Cardiac muscle cell (in vitro differentiated cells and primary cell): ENCODE data around the gene CSNK1E. TPM values are rescaled to one million over a fixed set of nuclear protein-coding genes. Genes with fewer than 3 reads are reported as not detected.
A peak's percentile ranks its signal among the peaks of the same experiment; 100 is the strongest.

Experiments used
- DNase-seq, 2 donors: peaks; one replicate each; pipeline versions ENCODE4 v3.0.0 to v3.0.0-alpha.2; 2010 to 2017; ENCODE audit warnings: low read depth in 1 of 2, low spot score in 1 of 2
- H3K27ac ChIP-seq: fragments of 200-600 bp; sonication (generic); 2 replicates; pipeline ENCODE4 v1.5.1; 2016
- H3K27me3 ChIP-seq: fragments of 200-600 bp; sonication (generic); 2 replicates; pipeline ENCODE4 v1.6.0; 2016; ENCODE audit warnings: control low read depth
- H3K36me3 ChIP-seq: fragments of 200-600 bp; sonication (generic); 2 replicates; pipeline ENCODE4 v1.5.1; 2016; ENCODE audit warnings: control low read depth
- H3K4me1 ChIP-seq: fragments of 200-600 bp; sonication (generic); 2 replicates; pipeline ENCODE4 v1.8.1; 2017; ENCODE audit warnings: low read depth, mild to moderate bottlenecking, mixed run types
- H3K4me3 ChIP-seq: fragments of 200-600 bp; sonication (generic); 2 replicates; pipeline ENCODE4 v1.5.1; 2016; ENCODE audit warnings: mild to moderate bottlenecking
- H3K9me3 ChIP-seq: fragments of 200-600 bp; sonication (generic); 2 replicates; pipeline ENCODE4 v1.5.1; 2017; ENCODE audit warnings: low read depth, mild to moderate bottlenecking, control low read depth
- CTCF ChIP-seq: IDR thresholded peaks from 2 replicates; pipeline ENCODE4 v1.5.1; 2012; ENCODE audit warnings: low read depth, mild to moderate bottlenecking, low read length
- polyA plus RNA-seq: library from polyadenylated mRNA; unstranded; fragments of >200 nt; fragmentation: Nextera tagmentation; extraction: Ambion mirVana; gene quantifications from 2 replicates; pipeline ENCODE4 v1.2.1, GENCODE V29; 2016
- total RNA-seq: library from RNA; depleted of rRNA; stranded (reverse); fragments of >200 nt; gene quantifications from 2 replicates; pipeline ENCODE4 v1.2.3, GENCODE V29; 2016

CSNK1E gene
- total and polyA plus RNA-seq, 2 experiments from 2014 or later = 179 to 262 TPM

DNA sequence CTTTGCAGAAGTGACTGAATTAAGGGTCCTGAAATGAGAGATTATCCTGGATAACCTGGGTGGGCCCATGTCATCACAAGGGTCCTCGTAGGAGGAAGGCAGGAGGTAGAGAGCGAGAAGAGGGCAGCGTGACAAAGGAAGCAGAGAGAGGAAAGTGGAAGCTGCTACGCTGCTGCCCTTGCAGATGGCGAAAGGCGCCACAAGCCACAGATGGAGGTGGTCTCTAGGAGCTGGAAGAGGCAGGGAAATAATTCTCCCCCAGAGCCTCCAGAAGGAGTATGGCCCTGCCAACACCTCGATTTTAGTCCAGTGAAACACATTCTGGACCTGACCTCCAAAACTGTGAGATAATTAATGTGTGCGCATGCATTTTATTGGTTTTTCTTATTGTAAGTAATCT, 57.9 kb downstream of the CSNK1E start:
- H3K27ac ChIP-seq = peak overlapping the region; percentile 56
- H3K4me1 ChIP-seq = peaks cover 30% of the 10 kb centered on the region
- no peak for DNase-seq
- TF ChIP-seq CTCF = no peak
- H3K27me3 ChIP-seq = no peaks in the 10 kb centered on the region
- H3K4me3 ChIP-seq = no peak overlapping the region
- H3K36me3 ChIP-seq = no peaks in the 10 kb centered on the region
- H3K9me3 ChIP-seq = no peaks in the 10 kb centered on the region

DNA sequence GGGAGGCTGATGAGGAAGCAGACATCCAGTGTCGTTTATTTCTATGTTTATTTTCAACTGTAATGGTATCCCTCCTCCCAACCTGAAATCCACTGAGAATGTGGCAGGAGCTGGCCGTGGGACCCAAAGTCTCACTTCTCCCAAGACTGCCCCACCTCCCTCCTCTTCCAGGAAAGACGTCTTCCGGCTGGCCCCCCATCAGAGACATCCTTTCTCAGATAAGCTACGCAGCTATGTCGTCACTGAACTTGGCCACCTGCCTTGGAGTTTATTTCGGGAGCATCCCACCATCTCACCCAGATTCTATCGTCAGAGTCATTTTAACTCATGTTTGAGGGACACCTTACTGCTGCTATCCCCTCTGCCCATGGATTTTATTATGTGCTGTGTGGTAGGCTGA, 58.3 kb downstream of the CSNK1E start:
- no peaks in the 10 kb centered on the region for H3K36me3 ChIP-seq
- peaks cover 30% of the 10 kb centered on the region for H3K4me1 ChIP-seq
- peak in 1 of 2 donors; percentile 90 for DNase-seq
- H3K9me3 ChIP-seq = no peaks in the 10 kb centered on the region
- no peak overlapping the region for H3K4me3 ChIP-seq
- H3K27me3 ChIP-seq = no peaks in the 10 kb centered on the region
- peak overlapping the region; percentile 56 for H3K27ac ChIP-seq
- TF ChIP-seq CTCF = no peak

- H3K4me1 ChIP-seq = peaks cover 30% of the 10 kb centered on the region
These were observed 59.5 kb downstream of the CSNK1E start for GRCh38 chr22:38257650-38258250.

GRCh38 chr22:38257181-38257580, 60.1 kb downstream of the CSNK1E start:
- H3K27ac ChIP-seq = peak overlapping the region; percentile 86
- TF ChIP-seq CTCF = no peak
- H3K4me1 ChIP-seq = peaks cover 30% of the 10 kb centered on the region
- H3K27me3 ChIP-seq = no peaks in the 10 kb centered on the region
- H3K9me3 ChIP-seq = no peaks in the 10 kb centered on the region
- no peak overlapping the region for H3K4me3 ChIP-seq
- H3K36me3 ChIP-seq = no peaks in the 10 kb centered on the region
- DNase-seq = peak in 1 of 2 donors; percentile 79

More at GRCh38 chr22:38257650-38258250, 59.5 kb downstream of the CSNK1E start:
- Histone ChIP-seq H3K9me3 (no peaks in the 10 kb centered on the region), H3K27me3 (no peaks in the 10 kb centered on the region), H3K27ac (peak overlapping the region; percentile 86), H3K4me3 (no peak overlapping the region), H3K36me3 (no peaks in the 10 kb centered on the region)
- no peak for TF ChIP-seq CTCF
- peak in 1 of 2 donors; percentile 38 for DNase-seq

GRCh38 chr22:38255697-38256096, 61.5 kb downstream of the CSNK1E start:
- peaks cover 23% of the 10 kb centered on the region for H3K4me1 ChIP-seq
- no peak for TF ChIP-seq CTCF
- no peaks in the 10 kb centered on the region for H3K27me3 ChIP-seq

More at GRCh38 chr22:38255697-38256096, 61.5 kb downstream of the CSNK1E start:
- no peaks in the 10 kb centered on the region for H3K36me3 ChIP-seq
- no peak overlapping the region for H3K27ac ChIP-seq
- no peak overlapping the region for H3K4me3 ChIP-seq
- no peak for DNase-seq
- no peaks in the 10 kb centered on the region for H3K9me3 ChIP-seq
